ENCODE data around the gene KLHL3. TPM values are rescaled to one million over a fixed set of nuclear protein-coding genes. Genes with fewer than 3 reads are reported as not detected.
"Not testable (repeated sequence)": the region's sequence is repeated elsewhere in the genome, so short reads cannot be mapped to it uniquely, and the experiment has no call there.

The KLHL3 gene
- total and polyA plus RNA-seq, 4 donors, result 8.9 to 12.6 (median 11.5) TPM

- H3K9me3 ChIP-seq (ENCODE audit: control insufficient read depth, insufficient read depth, low read length), result peaks cover 3% of the 10 kb centered on the region
- WGBS (ENCODE audit: insufficient coverage), result 97% methylated on average over 11 of the region's 11 CpGs
- no peak overlapping the region for H3K27ac ChIP-seq (ENCODE audit: low read depth, low read length)
- H3K4me3 ChIP-seq (ENCODE audit: low read depth, low read length), result no peak overlapping the region
- no peak for DNase-seq (ENCODE audit: low read depth in 4 of 6, low spot score in 6 of 6)
- H3K27me3 ChIP-seq (ENCODE audit: control insufficient read depth, insufficient read depth, low read length), result no peaks in the 10 kb centered on the region
- H3K4me1 ChIP-seq (ENCODE audit: control insufficient read depth, insufficient read depth, low read length), result peaks cover 19% of the 10 kb centered on the region
- H3K36me3 ChIP-seq (ENCODE audit: control insufficient read depth, insufficient read depth, low read length), result peaks cover 6% of the 10 kb centered on the region
These were observed 88.5 kb downstream of the KLHL3 start for GRCh38 chr5:137647401-137647800.

- no peak for DNase-seq (ENCODE audit: low read depth in 4 of 6, low spot score in 6 of 6)
- Histone ChIP-seq H3K27ac (ENCODE audit: low read depth, low read length) (no peak overlapping the region), H3K27me3 (ENCODE audit: control insufficient read depth, insufficient read depth, low read length) (no peaks in the 10 kb centered on the region), H3K4me1 (ENCODE audit: control insufficient read depth, insufficient read depth, low read length) (peaks cover 19% of the 10 kb centered on the region), H3K4me3 (ENCODE audit: low read depth, low read length) (no peak overlapping the region), H3K36me3 (ENCODE audit: control insufficient read depth, insufficient read depth, low read length) (peaks cover 6% of the 10 kb centered on the region), H3K9me3 (ENCODE audit: control insufficient read depth, insufficient read depth, low read length) (peaks cover 3% of the 10 kb centered on the region)
- WGBS (ENCODE audit: insufficient coverage), result 83% methylated on average over 1 of the region's 2 CpGs
These were observed 89.1 kb downstream of the KLHL3 start for GRCh38 chr5:137646761-137647160.

- not testable (repeated sequence) for H3K27me3 ChIP-seq (ENCODE audit: control insufficient read depth, insufficient read depth, low read length); DNase-seq (ENCODE audit: low read depth in 4 of 6, low spot score in 6 of 6); H3K4me1 ChIP-seq (ENCODE audit: control insufficient read depth, insufficient read depth, low read length); H3K9me3 ChIP-seq (ENCODE audit: control insufficient read depth, insufficient read depth, low read length); H3K4me3 ChIP-seq (ENCODE audit: low read depth, low read length); H3K27ac ChIP-seq (ENCODE audit: low read depth, low read length)
- WGBS (ENCODE audit: insufficient coverage), result no CpG with 5 or more reads among the region's 2 CpGs
- H3K36me3 ChIP-seq (ENCODE audit: control insufficient read depth, insufficient read depth, low read length), result peaks cover 18% of the 10 kb centered on the region
These were observed 92.8 kb downstream of the KLHL3 start for GRCh38 chr5:137643081-137643480.

- no peak overlapping the region for H3K27ac ChIP-seq (ENCODE audit: low read depth, low read length)
- H3K4me3 ChIP-seq (ENCODE audit: low read depth, low read length), result no peak overlapping the region
- H3K4me1 ChIP-seq (ENCODE audit: control insufficient read depth, insufficient read depth, low read length), result no peaks in the 10 kb centered on the region
- peaks cover 17% of the 10 kb centered on the region for H3K36me3 ChIP-seq (ENCODE audit: control insufficient read depth, insufficient read depth, low read length)
- no peaks in the 10 kb centered on the region for H3K27me3 ChIP-seq (ENCODE audit: control insufficient read depth, insufficient read depth, low read length)
- DNase-seq (ENCODE audit: low read depth in 4 of 6, low spot score in 6 of 6), result no peak
- 88% methylated on average over 2 of the region's 4 CpGs for WGBS (ENCODE audit: insufficient coverage)
- H3K9me3 ChIP-seq (ENCODE audit: control insufficient read depth, insufficient read depth, low read length), result peaks cover 3% of the 10 kb centered on the region
These were observed 93.8 kb downstream of the KLHL3 start for GRCh38 chr5:137642091-137642490.

- peaks cover 3% of the 10 kb centered on the region for H3K9me3 ChIP-seq (ENCODE audit: control insufficient read depth, insufficient read depth, low read length)
- no peak for DNase-seq (ENCODE audit: low read depth in 4 of 6, low spot score in 6 of 6)
- H3K4me3 ChIP-seq (ENCODE audit: low read depth, low read length), result no peak overlapping the region
- no peak overlapping the region for H3K27ac ChIP-seq (ENCODE audit: low read depth, low read length)
- no peaks in the 10 kb centered on the region for H3K27me3 ChIP-seq (ENCODE audit: control insufficient read depth, insufficient read depth, low read length)
- H3K36me3 ChIP-seq (ENCODE audit: control insufficient read depth, insufficient read depth, low read length), result peaks cover 21% of the 10 kb centered on the region
- H3K4me1 ChIP-seq (ENCODE audit: control insufficient read depth, insufficient read depth, low read length), result no peaks in the 10 kb centered on the region
- WGBS (ENCODE audit: insufficient coverage), result no CpG with 5 or more reads among the region's 1 CpG
These were observed 94.7 kb downstream of the KLHL3 start for GRCh38 chr5:137641148-137641547.

- WGBS (ENCODE audit: insufficient coverage), result 85% methylated on average over 10 of the region's 11 CpGs
- Histone ChIP-seq H3K27me3 (ENCODE audit: control insufficient read depth, insufficient read depth, low read length) (no peaks in the 10 kb centered on the region), H3K9me3 (ENCODE audit: control insufficient read depth, insufficient read depth, low read length) (no peaks in the 10 kb centered on the region), H3K4me1 (ENCODE audit: control insufficient read depth, insufficient read depth, low read length) (no peaks in the 10 kb centered on the region), H3K27ac (ENCODE audit: low read depth, low read length) (no peak overlapping the region), H3K4me3 (ENCODE audit: low read depth, low read length) (no peak overlapping the region), H3K36me3 (ENCODE audit: control insufficient read depth, insufficient read depth, low read length) (peaks cover 21% of the 10 kb centered on the region)
- no peak for DNase-seq (ENCODE audit: low read depth in 4 of 6, low spot score in 6 of 6)
These were observed 96.2 kb downstream of the KLHL3 start for GRCh38 chr5:137639645-137640044.

- Histone ChIP-seq H3K4me3 (ENCODE audit: low read depth, low read length) (no peak overlapping the region), H3K27me3 (ENCODE audit: control insufficient read depth, insufficient read depth, low read length) (no peaks in the 10 kb centered on the region), H3K9me3 (ENCODE audit: control insufficient read depth, insufficient read depth, low read length) (no peaks in the 10 kb centered on the region), H3K36me3 (ENCODE audit: control insufficient read depth, insufficient read depth, low read length) (peaks cover 23% of the 10 kb centered on the region), H3K27ac (ENCODE audit: low read depth, low read length) (no peak overlapping the region), H3K4me1 (ENCODE audit: control insufficient read depth, insufficient read depth, low read length) (no peaks in the 10 kb centered on the region)
- DNase-seq (ENCODE audit: low read depth in 4 of 6, low spot score in 6 of 6), result no peak
- 95% methylated on average over 13 of the region's 13 CpGs for WGBS (ENCODE audit: insufficient coverage)
These were observed 97.0 kb downstream of the KLHL3 start for GRCh38 chr5:137638841-137639240.

- DNase-seq (ENCODE audit: low read depth in 4 of 6, low spot score in 6 of 6), result no peak
- Histone ChIP-seq H3K4me3 (ENCODE audit: low read depth, low read length) (no peak overlapping the region), H3K9me3 (ENCODE audit: control insufficient read depth, insufficient read depth, low read length) (no peaks in the 10 kb centered on the region), H3K4me1 (ENCODE audit: control insufficient read depth, insufficient read depth, low read length) (no peaks in the 10 kb centered on the region), H3K36me3 (ENCODE audit: control insufficient read depth, insufficient read depth, low read length) (peaks cover 25% of the 10 kb centered on the region), H3K27ac (ENCODE audit: low read depth, low read length) (no peak overlapping the region), H3K27me3 (ENCODE audit: control insufficient read depth, insufficient read depth, low read length) (no peaks in the 10 kb centered on the region)
- WGBS (ENCODE audit: insufficient coverage), result 97% methylated on average over 9 of the region's 15 CpGs
These were observed 98.8 kb downstream of the KLHL3 start for GRCh38 chr5:137636830-137637714.

- WGBS (ENCODE audit: insufficient coverage), result no CpG with 5 or more reads among the region's 2 CpGs
- Histone ChIP-seq H3K27ac (ENCODE audit: low read depth, low read length) (no peak overlapping the region), H3K27me3 (ENCODE audit: control insufficient read depth, insufficient read depth, low read length) (no peaks in the 10 kb centered on the region), H3K4me3 (ENCODE audit: low read depth, low read length) (no peak overlapping the region), H3K36me3 (ENCODE audit: control insufficient read depth, insufficient read depth, low read length) (peaks cover 25% of the 10 kb centered on the region), H3K9me3 (ENCODE audit: control insufficient read depth, insufficient read depth, low read length) (no peaks in the 10 kb centered on the region), H3K4me1 (ENCODE audit: control insufficient read depth, insufficient read depth, low read length) (no peaks in the 10 kb centered on the region)
- no peak for DNase-seq (ENCODE audit: low read depth in 4 of 6, low spot score in 6 of 6)
These were observed 99.8 kb downstream of the KLHL3 start for GRCh38 chr5:137636099-137636498.

- 40% methylated on average over 1 of the region's 1 CpG for WGBS (ENCODE audit: insufficient coverage)
- Histone ChIP-seq H3K27ac (ENCODE audit: low read depth, low read length) (no peak overlapping the region), H3K36me3 (ENCODE audit: control insufficient read depth, insufficient read depth, low read length) (peaks cover 25% of the 10 kb centered on the region)
These were observed 100.4 kb downstream of the KLHL3 start for GRCh38 chr5:137635521-137635921.

More at GRCh38 chr5:137635521-137635921, 100.4 kb downstream of the KLHL3 start:
- peak in 1 of 6 donors; percentile 8 for DNase-seq (ENCODE audit: low read depth in 4 of 6, low spot score in 6 of 6)
- no peak overlapping the region for H3K4me3 ChIP-seq (ENCODE audit: low read depth, low read length)
- no peaks in the 10 kb centered on the region for H3K4me1 ChIP-seq (ENCODE audit: control insufficient read depth, insufficient read depth, low read length)
- H3K9me3 ChIP-seq (ENCODE audit: control insufficient read depth, insufficient read depth, low read length), result no peaks in the 10 kb centered on the region
- H3K27me3 ChIP-seq (ENCODE audit: control insufficient read depth, insufficient read depth, low read length), result no peaks in the 10 kb centered on the region

Data from spinal cord (tissue), 10 donors.